Activated T-cell treated with anti-CD3 and anti-CD28 coated beads, Interleukin-2, amount 50 U/mL, for 72 hours (primary cell): ENCODE results near the gene ARL5C. TPM values are rescaled to one million over a fixed set of nuclear protein-coding genes. Genes with fewer than 3 reads are reported as not detected.
"Not testable (repeated sequence)": the region's sequence is repeated elsewhere in the genome, so short reads cannot be mapped to it uniquely, and the experiment has no call there.

ENCODE experiments used
- ATAC-seq, 2 donors: fragments of 150-1000 bp; cut with Tn5 transposase; replicated peaks in 1 of 2; 2 replicates each; pipeline ENCODE4 v1.10.0; 2021; ENCODE audit warnings: moderate library complexity in 2 of 2, mild to moderate bottlenecking in 1 of 2
- DNase-seq, 2 donors: peaks; one replicate each; pipeline ENCODE4 v3.0.0; 2021 to 2022; ENCODE audit warnings: mixed read lengths in 1 of 2
- H3K27ac Mint-ChIP-seq: one replicate; pipeline ENCODE4 v1.8.0; 2022; ENCODE audit warnings: mild to moderate bottlenecking, moderate library complexity, mixed read lengths
- H3K27me3 Mint-ChIP-seq: one replicate; pipeline ENCODE4 v1.8.0; 2022; ENCODE audit warnings: low read depth, mixed read lengths
- H3K36me3 Mint-ChIP-seq, 2 donors: one replicate each; pipeline ENCODE4 v1.8.0; 2022; ENCODE audit warnings: mixed read lengths in 2 of 2, mild to moderate bottlenecking in 1 of 2; ENCODE audit not compliant: insufficient read depth in 2 of 2
- H3K4me1 Mint-ChIP-seq: one replicate; pipeline ENCODE4 v1.8.0; 2022; ENCODE audit warnings: low read depth, mixed read lengths
- H3K4me3 Mint-ChIP-seq, 2 donors: one replicate each; pipeline ENCODE4 v1.8.0; 2022; ENCODE audit warnings: mild to moderate bottlenecking in 2 of 2, mixed read lengths in 2 of 2, moderate library complexity in 2 of 2
- H3K9me3 Mint-ChIP-seq, 2 donors: one replicate each; pipeline ENCODE4 v1.8.0; 2022; ENCODE audit warnings: mixed read lengths in 2 of 2
- total RNA-seq, 2 donors: library from RNA; stranded (reverse); gene quantifications; one replicate each; pipeline ENCODE4 v1.2.3, GENCODE V29; 2022

ARL5C gene
- total RNA-seq, 2 donors from 2014 or later = 0.12 to 0.16 TPM

- ATAC-seq (no peak), DNase-seq (no peak)
- Mint-ChIP-seq H3K27me3 (no peaks in the 10 kb centered on the region), H3K4me1 (no peaks in the 10 kb centered on the region), H3K36me3 (no peaks in the 10 kb centered on the region), H3K4me3 (no peak overlapping the region), H3K27ac (no peak overlapping the region), H3K9me3 (no peaks in the 10 kb centered on the region)
Observed at GRCh38 chr17:39139561-39139960, 26.4 kb downstream of the ARL5C start.

GRCh38 chr17:39139161-39139511 is 26.8 kb downstream of the ARL5C start:
- H3K4me1 Mint-ChIP-seq = no peaks in the 10 kb centered on the region

GRCh38 chr17:39138431-39139160 is 27.4 kb downstream of the ARL5C start:
- H3K27ac Mint-ChIP-seq = no peak overlapping the region

More at GRCh38 chr17:39139161-39139511, 26.8 kb downstream of the ARL5C start:
- H3K9me3 Mint-ChIP-seq = no peaks in the 10 kb centered on the region
- no peak overlapping the region for H3K4me3 Mint-ChIP-seq
- no peak for ATAC-seq
- no peak overlapping the region for H3K27ac Mint-ChIP-seq
- H3K27me3 Mint-ChIP-seq = no peaks in the 10 kb centered on the region
- H3K36me3 Mint-ChIP-seq = no peaks in the 10 kb centered on the region
- DNase-seq = no peak

GRCh38 chr17:39134878-39135277 is 31.1 kb downstream of the ARL5C start:
- Mint-ChIP-seq H3K36me3 (no peaks in the 10 kb centered on the region), H3K27me3 (no peaks in the 10 kb centered on the region), H3K4me1 (no peaks in the 10 kb centered on the region), H3K27ac (no peak overlapping the region), H3K9me3 (no peaks in the 10 kb centered on the region), H3K4me3 (no peak overlapping the region)
- ATAC-seq = no peak
- no peak for DNase-seq

More at GRCh38 chr17:39138431-39139160, 27.4 kb downstream of the ARL5C start:
- DNase-seq (no peak), ATAC-seq (no peak)
- Mint-ChIP-seq H3K4me3 (no peak overlapping the region), H3K9me3 (no peaks in the 10 kb centered on the region), H3K4me1 (no peaks in the 10 kb centered on the region), H3K36me3 (no peaks in the 10 kb centered on the region), H3K27me3 (no peaks in the 10 kb centered on the region)

GRCh38 chr17:39132192-39132610 is 33.8 kb downstream of the ARL5C start:
- no peaks in the 10 kb centered on the region for H3K36me3 Mint-ChIP-seq
- no peaks in the 10 kb centered on the region for H3K9me3 Mint-ChIP-seq
- no peak overlapping the region for H3K4me3 Mint-ChIP-seq
- no peaks in the 10 kb centered on the region for H3K27me3 Mint-ChIP-seq
- H3K27ac Mint-ChIP-seq = no peak overlapping the region
- ATAC-seq = no peak
- H3K4me1 Mint-ChIP-seq = no peaks in the 10 kb centered on the region
- no peak for DNase-seq

- DNase-seq = no peak
- Mint-ChIP-seq H3K4me1 (no peaks in the 10 kb centered on the region), H3K36me3 (no peaks in the 10 kb centered on the region), H3K9me3 (no peaks in the 10 kb centered on the region), H3K4me3 (no peak overlapping the region), H3K27me3 (no peaks in the 10 kb centered on the region), H3K27ac (no peak overlapping the region)
- no peak for ATAC-seq
Observed at GRCh38 chr17:39131616-39132015, 34.3 kb downstream of the ARL5C start.

GRCh38 chr17:39130205-39130604 is 35.8 kb downstream of the ARL5C start:
- Mint-ChIP-seq H3K9me3 (no peaks in the 10 kb centered on the region), H3K27me3 (no peaks in the 10 kb centered on the region), H3K36me3 (no peaks in the 10 kb centered on the region), H3K27ac (no peak overlapping the region), H3K4me3 (no peak overlapping the region), H3K4me1 (no peaks in the 10 kb centered on the region)
- DNase-seq (no peak), ATAC-seq (no peak)

- H3K4me1 Mint-ChIP-seq, H3K27ac Mint-ChIP-seq, H3K36me3 Mint-ChIP-seq, H3K4me3 Mint-ChIP-seq, ATAC-seq, H3K9me3 Mint-ChIP-seq, DNase-seq, H3K27me3 Mint-ChIP-seq: not testable (repeated sequence)
Observed at GRCh38 chr17:39129544-39129943, 36.4 kb downstream of the ARL5C start.

- no peak for ATAC-seq
- H3K36me3 Mint-ChIP-seq = no peaks in the 10 kb centered on the region
Observed at GRCh38 chr17:39126436-39126835, 39.5 kb downstream of the ARL5C start.

GRCh38 chr17:39125143-39125875 is 40.7 kb downstream of the ARL5C start:
- ATAC-seq (no peak), DNase-seq (no peak)
- no peaks in the 10 kb centered on the region for H3K27me3 Mint-ChIP-seq
- no peak overlapping the region for H3K4me3 Mint-ChIP-seq
- no peak overlapping the region for H3K27ac Mint-ChIP-seq
- no peaks in the 10 kb centered on the region for H3K9me3 Mint-ChIP-seq
- no peaks in the 10 kb centered on the region for H3K36me3 Mint-ChIP-seq
- no peaks in the 10 kb centered on the region for H3K4me1 Mint-ChIP-seq

More at GRCh38 chr17:39126436-39126835, 39.5 kb downstream of the ARL5C start:
- DNase-seq = no peak
- Mint-ChIP-seq H3K27me3 (no peaks in the 10 kb centered on the region), H3K4me1 (no peaks in the 10 kb centered on the region), H3K9me3 (no peaks in the 10 kb centered on the region), H3K4me3 (no peak overlapping the region), H3K27ac (no peak overlapping the region)

- Mint-ChIP-seq H3K4me3 (no peak overlapping the region), H3K27ac (no peak overlapping the region)
Observed at GRCh38 chr17:39123627-39124026, 42.3 kb downstream of the ARL5C start.

GRCh38 chr17:39122991-39123390 is 43.0 kb downstream of the ARL5C start:
- ATAC-seq (no peak), DNase-seq (no peak)
- Mint-ChIP-seq H3K27ac (no peak overlapping the region), H3K36me3 (no peaks in the 10 kb centered on the region), H3K9me3 (no peaks in the 10 kb centered on the region), H3K4me3 (no peak overlapping the region), H3K4me1 (no peaks in the 10 kb centered on the region), H3K27me3 (no peaks in the 10 kb centered on the region)

More at GRCh38 chr17:39123627-39124026, 42.3 kb downstream of the ARL5C start:
- H3K27me3 Mint-ChIP-seq = no peaks in the 10 kb centered on the region
- H3K4me1 Mint-ChIP-seq = no peaks in the 10 kb centered on the region
- DNase-seq (no peak), ATAC-seq (no peak)
- H3K9me3 Mint-ChIP-seq = no peaks in the 10 kb centered on the region
- H3K36me3 Mint-ChIP-seq = no peaks in the 10 kb centered on the region

- H3K9me3 Mint-ChIP-seq, H3K27ac Mint-ChIP-seq, ATAC-seq, H3K27me3 Mint-ChIP-seq, H3K36me3 Mint-ChIP-seq, H3K4me3 Mint-ChIP-seq, H3K4me1 Mint-ChIP-seq, DNase-seq: not testable (repeated sequence)
Observed at GRCh38 chr17:39121919-39122318, 44.0 kb downstream of the ARL5C start.
